ENCODE data around the gene DIS3. TPM values are rescaled to one million over a fixed set of nuclear protein-coding genes. Genes with fewer than 3 reads are reported as not detected.
"Not testable (repeated sequence)": the region's sequence is repeated elsewhere in the genome, so short reads cannot be mapped to it uniquely, and the experiment has no call there.

Gene DIS3
- polyA plus RNA-seq (2013, experiment 1 of 2): 36.5 TPM
- polyA plus RNA-seq (2013, experiment 2 of 2): 33.9 TPM

DNA sequence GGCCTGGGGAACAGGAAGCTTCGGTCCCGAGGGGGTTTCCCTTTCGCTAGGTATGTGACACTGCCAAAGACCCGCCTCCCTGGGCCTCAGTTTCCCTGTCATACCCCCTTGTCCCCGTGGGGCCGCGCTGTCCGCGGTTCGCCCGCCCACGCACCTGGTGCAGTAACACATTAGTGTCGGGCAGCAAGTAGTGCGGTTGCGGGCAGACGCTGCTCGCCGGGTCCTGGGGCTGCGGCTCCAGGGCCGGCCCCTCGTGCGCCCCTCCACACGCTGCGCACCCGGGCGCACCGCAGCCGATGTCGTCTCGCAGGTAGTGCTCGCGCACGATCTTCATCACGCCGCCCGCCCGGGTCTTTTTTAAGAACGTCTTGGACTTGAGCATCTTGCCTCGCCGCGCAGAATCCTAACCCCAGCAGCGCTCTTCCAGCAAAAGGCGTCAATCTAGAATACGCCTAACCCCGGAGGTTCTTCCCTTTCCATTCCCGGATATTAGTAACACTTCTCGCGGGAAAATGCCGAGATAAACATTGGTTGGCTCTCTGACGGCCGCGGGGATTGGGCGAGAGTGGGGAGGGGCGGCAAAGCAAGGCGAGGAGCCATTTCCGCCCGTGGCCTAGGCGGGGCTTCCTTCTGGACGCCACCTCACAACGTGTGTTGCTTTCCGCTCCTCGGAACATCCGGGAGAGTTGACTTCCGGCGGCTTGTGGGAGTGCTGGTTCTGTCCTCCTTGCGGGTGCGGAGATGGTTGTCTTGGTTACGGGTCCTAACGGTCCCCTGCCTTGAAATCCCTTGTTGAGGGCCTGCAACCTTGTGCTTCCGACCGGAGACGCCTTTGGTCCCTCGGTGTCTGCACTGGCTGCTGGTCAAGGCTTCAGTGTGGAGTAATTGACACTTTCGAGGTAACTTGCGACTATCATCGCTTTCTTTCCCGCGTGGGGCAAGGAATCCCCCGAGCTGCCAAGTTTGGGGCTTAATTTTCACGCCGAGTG is at the start of gene DIS3, which contains the start of gene PIBF1:
TSS of gene DIS3 (minus strand) at position 450 of the 989 bp plus-strand sequence. CDS start at position 382, 68 bp downstream.
TSS of gene PIBF1 (plus strand) at position 683 of the 989 bp plus-strand sequence. CDS start 1,337 bp downstream, outside the sequence.
- Histone ChIP-seq H3K27me3 (ENCODE audit: insufficient read depth, low read length) (no peaks in the 10 kb centered on the region), H3K4me1 (ENCODE audit: insufficient read depth, low read length) (peaks cover 14% of the 10 kb centered on the region; the same call in 1 of the 2 replicates), H3K27ac (ENCODE audit: low read depth, low read length) (peak within 1 kb of the TSS; percentile 80), H3K9me3 (ENCODE audit: insufficient read depth, low read depth, low read length) (no peaks in the 10 kb centered on the region), H3K36me3 (ENCODE audit: insufficient read depth, low read length) (peaks cover 57% of the 10 kb centered on the region), H3K9ac (ENCODE audit: low read depth, low read length) (peak within 1 kb of the TSS; percentile 93), H3K4me3 (ENCODE audit: low read length) (peak within 1 kb of the TSS; percentile 79)
- under 1% methylated on average over 79 of the region's 81 CpGs for WGBS

DNA sequence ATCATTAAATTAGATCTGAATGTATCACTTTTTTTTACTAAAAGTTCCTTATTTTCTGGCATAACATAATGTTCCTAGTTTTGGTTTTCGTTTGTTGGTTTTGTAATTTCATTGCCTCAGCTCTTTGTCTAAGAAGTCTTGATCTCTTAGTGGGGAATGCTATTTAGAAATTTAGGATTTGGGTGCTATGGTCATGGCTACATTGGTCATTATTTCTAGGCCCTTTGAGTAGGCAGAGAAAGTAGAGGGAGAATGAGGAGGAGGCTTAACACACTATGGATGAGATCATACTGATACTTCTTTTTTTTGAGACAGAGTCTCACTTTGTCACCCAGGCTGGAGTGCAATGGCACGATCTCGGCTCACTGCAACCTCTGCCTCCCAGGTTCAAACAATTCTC is 42.0 kb upstream of the DIS3 start:
- H3K9me3 ChIP-seq (ENCODE audit: insufficient read depth, low read depth, low read length): no peaks in the 10 kb centered on the region
- H3K36me3 ChIP-seq (ENCODE audit: insufficient read depth, low read length): peaks cover 42% of the 10 kb centered on the region
- H3K27me3 ChIP-seq (ENCODE audit: insufficient read depth, low read length): no peaks in the 10 kb centered on the region
- peaks cover 12% of the 10 kb centered on the region; the same call in 1 of the 2 replicates for H3K4me1 ChIP-seq (ENCODE audit: insufficient read depth, low read length)
- H3K4me3 ChIP-seq (ENCODE audit: low read length): no peak overlapping the region
- WGBS: 94% methylated on average over 3 of the region's 3 CpGs
- H3K27ac ChIP-seq (ENCODE audit: low read depth, low read length): no peak overlapping the region
- H3K9ac ChIP-seq (ENCODE audit: low read depth, low read length): no peak overlapping the region

DNA sequence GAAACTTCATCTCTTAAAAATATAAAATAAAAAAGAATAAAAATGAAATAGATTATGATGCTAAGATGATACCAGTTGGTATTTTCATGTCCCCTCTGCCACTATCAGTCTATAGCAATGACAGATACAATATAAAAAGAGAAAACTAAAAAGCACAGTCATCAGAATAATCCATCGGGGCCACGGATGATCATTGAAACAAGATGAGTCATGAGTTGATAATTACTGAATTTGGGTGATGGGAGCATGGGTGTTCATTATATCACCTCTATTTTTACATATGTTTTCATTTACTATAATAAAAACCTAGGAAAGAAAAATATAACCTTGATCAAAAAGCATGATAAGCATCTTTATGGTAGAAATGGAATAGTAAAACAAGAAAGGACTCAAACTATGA is 41.4 kb upstream of the DIS3 start:
- no peaks in the 10 kb centered on the region for H3K27me3 ChIP-seq (ENCODE audit: insufficient read depth, low read length)
- peaks cover 12% of the 10 kb centered on the region; the same call in 1 of the 2 replicates for H3K4me1 ChIP-seq (ENCODE audit: insufficient read depth, low read length)
- H3K9me3 ChIP-seq (ENCODE audit: insufficient read depth, low read depth, low read length): no peaks in the 10 kb centered on the region
- no peak overlapping the region for H3K4me3 ChIP-seq (ENCODE audit: low read length)
- no peak overlapping the region for H3K27ac ChIP-seq (ENCODE audit: low read depth, low read length)
- H3K36me3 ChIP-seq (ENCODE audit: insufficient read depth, low read length): peaks cover 45% of the 10 kb centered on the region
- WGBS: no CpG with 5 or more reads among the region's 2 CpGs
- H3K9ac ChIP-seq (ENCODE audit: low read depth, low read length): no peak overlapping the region

GRCh38 chr13:72820898-72821279 is 39.2 kb upstream of the DIS3 start:
- Histone ChIP-seq H3K27me3 (ENCODE audit: insufficient read depth, low read length) (no peaks in the 10 kb centered on the region), H3K9me3 (ENCODE audit: insufficient read depth, low read depth, low read length) (no peaks in the 10 kb centered on the region), H3K9ac (ENCODE audit: low read depth, low read length) (no peak overlapping the region), H3K27ac (ENCODE audit: low read depth, low read length) (peak overlapping the region; percentile 28; the same call in 1 of the 2 replicates), H3K36me3 (ENCODE audit: insufficient read depth, low read length) (peaks cover 35% of the 10 kb centered on the region; the same call in 1 of the 2 replicates), H3K4me1 (ENCODE audit: insufficient read depth, low read length) (peaks cover 12% of the 10 kb centered on the region; the same call in 1 of the 2 replicates), H3K4me3 (ENCODE audit: low read length) (no peak overlapping the region)
- WGBS: no CpG with 5 or more reads among the region's 1 CpG

DNA sequence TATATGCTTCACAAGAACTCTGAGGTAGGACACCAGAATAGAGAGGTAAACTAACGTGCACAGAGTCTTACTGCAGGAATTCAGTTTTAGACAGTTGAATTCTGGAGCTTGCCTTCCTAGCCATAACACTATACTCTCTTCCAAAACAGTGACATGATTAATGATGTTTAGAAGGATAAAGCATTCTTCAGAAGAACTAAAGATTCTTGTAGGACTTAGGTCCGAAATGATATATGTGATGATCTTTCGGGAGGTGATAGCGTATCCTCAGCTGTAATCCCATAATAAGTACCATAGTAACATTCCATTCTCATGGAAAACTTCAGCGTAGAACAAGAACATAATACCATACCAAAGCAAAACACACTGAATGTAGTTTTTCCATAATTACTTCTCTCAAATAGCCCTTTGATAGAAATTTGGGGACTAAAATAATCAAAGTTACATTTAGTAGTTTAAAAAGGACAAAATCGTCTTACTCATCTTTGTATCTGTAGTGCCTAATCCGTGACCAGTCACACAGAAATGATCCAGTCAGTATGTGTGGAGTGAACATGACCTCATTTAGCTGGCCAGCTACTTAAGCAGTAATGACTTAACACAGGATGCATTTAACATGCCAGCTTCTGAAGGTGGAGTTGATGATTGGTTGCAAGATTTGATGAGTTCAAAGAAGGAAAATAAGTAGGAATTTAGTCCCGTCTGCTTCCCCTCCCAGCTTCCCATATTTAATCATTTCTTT is 38.6 kb upstream of the DIS3 start:
- over 99% methylated on average over 6 of the region's 8 CpGs for WGBS

GRCh38 chr13:72808917-72809500 is 27.3 kb upstream of the DIS3 start:
- Histone ChIP-seq H3K36me3 (ENCODE audit: insufficient read depth, low read length) (peaks cover 32% of the 10 kb centered on the region), H3K27ac (ENCODE audit: low read depth, low read length) (no peak overlapping the region; the same call in 1 of the 2 replicates), H3K9me3 (ENCODE audit: insufficient read depth, low read depth, low read length) (no peaks in the 10 kb centered on the region), H3K4me3 (ENCODE audit: low read length) (no peak overlapping the region), H3K9ac (ENCODE audit: low read depth, low read length) (no peak overlapping the region), H3K4me1 (ENCODE audit: insufficient read depth, low read length) (no peaks in the 10 kb centered on the region), H3K27me3 (ENCODE audit: insufficient read depth, low read length) (no peaks in the 10 kb centered on the region)
- 33% methylated on average over 1 of the region's 1 CpG for WGBS

More for the DNA sequence above, 38.6 kb upstream of the DIS3 start:
- Histone ChIP-seq H3K9ac (ENCODE audit: low read depth, low read length) (no peak overlapping the region), H3K9me3 (ENCODE audit: insufficient read depth, low read depth, low read length) (no peaks in the 10 kb centered on the region), H3K27ac (ENCODE audit: low read depth, low read length) (no peak overlapping the region), H3K4me1 (ENCODE audit: insufficient read depth, low read length) (peaks cover 12% of the 10 kb centered on the region; the same call in 1 of the 2 replicates), H3K27me3 (ENCODE audit: insufficient read depth, low read length) (no peaks in the 10 kb centered on the region), H3K4me3 (ENCODE audit: low read length) (no peak overlapping the region), H3K36me3 (ENCODE audit: insufficient read depth, low read length) (peaks cover 35% of the 10 kb centered on the region; the same call in 1 of the 2 replicates)

GRCh38 chr13:72806514-72806913 is 24.8 kb upstream of the DIS3 start:
- not testable (repeated sequence) for H3K27me3 ChIP-seq (ENCODE audit: insufficient read depth, low read length); H3K4me1 ChIP-seq (ENCODE audit: insufficient read depth, low read length); H3K27ac ChIP-seq (ENCODE audit: low read depth, low read length); H3K9me3 ChIP-seq (ENCODE audit: insufficient read depth, low read depth, low read length); H3K4me3 ChIP-seq (ENCODE audit: low read length); H3K9ac ChIP-seq (ENCODE audit: low read depth, low read length)
- H3K36me3 ChIP-seq (ENCODE audit: insufficient read depth, low read length): peaks cover 28% of the 10 kb centered on the region
- WGBS: 100% methylated on average over 1 of the region's 1 CpG

GRCh38 chr13:72805676-72806346 is 24.1 kb upstream of the DIS3 start:
- no peaks in the 10 kb centered on the region for H3K27me3 ChIP-seq (ENCODE audit: insufficient read depth, low read length)
- WGBS: 100% methylated on average over 1 of the region's 1 CpG
- peaks cover 30% of the 10 kb centered on the region for H3K36me3 ChIP-seq (ENCODE audit: insufficient read depth, low read length)
- H3K9ac ChIP-seq (ENCODE audit: low read depth, low read length): no peak overlapping the region
- H3K4me3 ChIP-seq (ENCODE audit: low read length): no peak overlapping the region
- H3K4me1 ChIP-seq (ENCODE audit: insufficient read depth, low read length): no peaks in the 10 kb centered on the region
- H3K27ac ChIP-seq (ENCODE audit: low read depth, low read length): no peak overlapping the region
- H3K9me3 ChIP-seq (ENCODE audit: insufficient read depth, low read depth, low read length): no peaks in the 10 kb centered on the region

- Histone ChIP-seq H3K4me3 (ENCODE audit: low read length) (no peak overlapping the region), H3K9me3 (ENCODE audit: insufficient read depth, low read depth, low read length) (no peaks in the 10 kb centered on the region), H3K27ac (ENCODE audit: low read depth, low read length) (no peak overlapping the region), H3K36me3 (ENCODE audit: insufficient read depth, low read length) (peaks cover 38% of the 10 kb centered on the region), H3K4me1 (ENCODE audit: insufficient read depth, low read length) (no peaks in the 10 kb centered on the region), H3K9ac (ENCODE audit: low read depth, low read length) (no peak overlapping the region), H3K27me3 (ENCODE audit: insufficient read depth, low read length) (no peaks in the 10 kb centered on the region)
- 93% methylated on average over 1 of the region's 1 CpG for WGBS
These were observed 22.6 kb upstream of the DIS3 start for GRCh38 chr13:72804301-72804700.

- no peak overlapping the region for H3K9ac ChIP-seq (ENCODE audit: low read depth, low read length)
- H3K36me3 ChIP-seq (ENCODE audit: insufficient read depth, low read length): peaks cover 66% of the 10 kb centered on the region
- WGBS: 67% methylated on average over 3 of the region's 3 CpGs
- no peak overlapping the region for H3K4me3 ChIP-seq (ENCODE audit: low read length)
- no peaks in the 10 kb centered on the region for H3K27me3 ChIP-seq (ENCODE audit: insufficient read depth, low read length)
- H3K4me1 ChIP-seq (ENCODE audit: insufficient read depth, low read length): no peaks in the 10 kb centered on the region
- no peak overlapping the region for H3K27ac ChIP-seq (ENCODE audit: low read depth, low read length)
- H3K9me3 ChIP-seq (ENCODE audit: insufficient read depth, low read depth, low read length): no peaks in the 10 kb centered on the region
These were observed 17.1 kb upstream of the DIS3 start for GRCh38 chr13:72798817-72799216.

Measured in HUES64 (cell line).